NCI-H1105 treated with DMSO at 0.1 percent for 48 hours (cell line): ENCODE measurements around the gene ARHGAP23.
A peak's percentile ranks its signal among the peaks of the same experiment; 100 is the strongest.
"Not testable (repeated sequence)": the region's sequence is repeated elsewhere in the genome, so short reads cannot be mapped to it uniquely, and the experiment has no call there.

Experiments
- DNase-seq: peaks from one replicate; lab custom pipeline; 2025; lab: John Stamatoyannopoulos, UW

Gene ARHGAP23

DNA sequence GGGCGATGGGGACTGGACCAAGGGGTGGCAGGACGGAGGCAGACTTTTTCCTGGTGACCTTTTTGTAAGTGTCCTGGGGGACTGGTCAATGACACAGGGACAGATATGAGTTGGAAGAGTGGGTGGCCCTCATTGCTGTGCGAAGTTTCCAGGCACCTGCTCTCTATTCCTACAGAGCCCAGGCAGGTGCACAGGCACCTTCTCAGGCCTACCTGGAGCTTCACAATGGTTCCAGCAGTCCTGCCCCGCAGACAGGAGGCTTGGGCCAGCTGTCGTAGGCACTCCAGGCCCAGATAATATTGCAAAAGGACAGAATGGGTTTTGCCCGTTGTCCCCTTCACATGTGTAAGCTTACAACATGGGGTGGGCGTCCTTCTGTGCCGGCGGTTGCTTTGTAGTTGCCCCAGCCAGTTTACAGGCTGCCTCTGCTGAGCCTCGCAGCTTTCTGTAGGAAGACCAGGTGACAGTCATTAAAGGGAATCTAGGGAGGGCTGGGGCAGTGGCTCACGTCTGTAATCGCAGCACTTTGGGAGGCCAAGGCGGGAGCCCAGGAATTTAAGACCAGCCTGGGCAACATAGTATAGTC lies 84.3 kb downstream of the ARHGAP23 start:
- DNase-seq: no peak

DNA sequence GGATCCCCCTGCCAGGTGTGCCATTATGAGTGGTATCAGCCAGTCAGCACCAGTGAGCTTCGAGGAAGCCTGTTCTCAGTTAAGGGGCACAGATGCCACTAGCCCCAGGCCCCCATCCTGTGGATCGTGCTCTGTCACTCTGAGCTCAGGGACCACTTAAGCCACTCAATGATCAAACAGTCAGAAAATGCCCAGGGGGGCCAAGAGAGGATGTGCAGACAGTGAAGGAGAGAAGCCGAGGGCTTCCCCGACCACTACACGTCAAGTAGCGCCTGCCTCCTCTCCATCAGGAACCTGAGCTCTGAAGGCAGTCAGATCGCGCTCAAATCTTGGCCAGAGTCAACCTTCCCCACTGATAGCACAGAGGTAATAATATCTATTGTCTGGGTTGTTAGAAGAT lies 98.3 kb downstream of the ARHGAP23 start:
- not testable (repeated sequence) for DNase-seq

DNA sequence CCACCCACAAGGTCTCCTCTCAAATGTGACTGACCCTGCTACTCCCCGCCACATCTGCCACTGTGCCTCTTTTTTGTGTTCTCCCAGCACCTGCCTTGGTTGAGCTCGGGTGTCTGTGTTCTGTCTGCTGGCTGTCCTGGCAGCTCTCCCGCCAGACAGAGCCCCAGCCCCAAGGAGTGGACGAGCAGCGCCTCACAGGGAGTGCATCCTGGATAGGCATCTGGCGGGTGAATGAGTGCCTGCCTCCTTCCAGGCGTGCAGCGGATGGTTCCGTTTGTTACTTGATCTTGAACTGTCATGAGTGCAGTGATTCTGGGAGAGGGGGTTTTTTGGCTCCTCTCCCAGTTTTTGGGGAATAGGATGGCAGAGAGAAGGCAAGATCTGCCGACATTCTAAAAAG lies 99.9 kb downstream of the ARHGAP23 start:
- peak; percentile 31 for DNase-seq

DNA sequence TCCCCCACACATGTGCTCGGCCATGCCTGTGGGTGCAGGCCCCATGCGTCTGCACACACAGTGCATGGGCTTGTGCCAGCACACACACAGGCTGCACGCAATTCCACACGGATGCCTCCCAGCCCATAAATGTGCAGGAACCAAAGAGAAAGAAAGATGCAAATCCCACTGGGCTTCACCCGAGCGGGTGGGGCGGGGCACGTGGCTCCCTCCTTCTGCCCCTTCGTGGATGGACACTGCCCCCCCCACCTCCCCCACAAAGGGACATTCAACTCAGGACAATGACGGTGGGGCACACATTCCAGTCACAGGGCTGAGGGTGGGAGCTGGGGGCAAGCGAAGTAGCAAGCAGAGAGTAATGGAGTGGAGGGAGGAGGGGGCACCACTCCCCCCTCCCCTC lies 102.6 kb downstream of the ARHGAP23 start:
- not testable (repeated sequence) for DNase-seq

DNA sequence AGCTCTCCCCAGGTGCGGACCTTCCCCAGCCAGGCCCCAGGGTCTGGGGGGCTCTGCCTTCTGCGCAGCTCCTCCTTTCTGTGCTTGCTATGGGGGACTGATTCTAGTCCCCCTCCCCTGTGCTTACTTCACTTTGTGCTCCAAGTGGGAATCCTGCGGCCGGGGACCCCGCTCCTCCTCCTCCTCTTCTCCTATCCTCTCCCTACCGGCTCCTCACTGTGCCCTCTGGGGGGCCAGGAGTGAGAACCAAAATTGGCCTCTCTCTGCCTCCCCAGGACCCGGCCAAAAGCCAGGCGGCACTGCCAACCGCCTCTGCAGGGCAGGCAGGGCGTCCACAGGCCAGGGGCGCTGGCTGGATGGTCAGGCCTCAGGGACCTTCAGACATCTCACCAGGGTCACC lies 103.5 kb downstream of the ARHGAP23 start:
- not testable (repeated sequence) for DNase-seq

DNA sequence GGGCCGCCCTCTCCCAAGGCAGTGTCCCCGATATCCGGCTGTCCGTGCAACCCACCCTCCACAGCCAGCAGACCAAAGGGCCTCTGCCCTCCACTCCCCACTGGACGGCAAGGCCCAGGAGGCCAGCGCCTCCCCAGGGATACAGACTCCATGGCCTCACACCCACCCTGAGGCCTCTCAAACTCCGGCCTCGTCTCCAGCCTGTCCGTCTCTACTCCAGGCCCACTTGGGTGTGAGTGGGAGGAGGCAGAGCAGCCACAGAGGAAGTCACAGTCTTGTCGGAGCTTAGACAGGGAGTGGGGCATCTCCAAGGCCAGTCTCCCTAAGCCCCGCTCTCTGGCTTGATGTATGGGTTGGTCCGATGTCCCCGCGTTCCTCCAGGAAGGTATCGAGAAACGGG lies 104.2 kb downstream of the ARHGAP23 start:
- DNase-seq: no peak

DNA sequence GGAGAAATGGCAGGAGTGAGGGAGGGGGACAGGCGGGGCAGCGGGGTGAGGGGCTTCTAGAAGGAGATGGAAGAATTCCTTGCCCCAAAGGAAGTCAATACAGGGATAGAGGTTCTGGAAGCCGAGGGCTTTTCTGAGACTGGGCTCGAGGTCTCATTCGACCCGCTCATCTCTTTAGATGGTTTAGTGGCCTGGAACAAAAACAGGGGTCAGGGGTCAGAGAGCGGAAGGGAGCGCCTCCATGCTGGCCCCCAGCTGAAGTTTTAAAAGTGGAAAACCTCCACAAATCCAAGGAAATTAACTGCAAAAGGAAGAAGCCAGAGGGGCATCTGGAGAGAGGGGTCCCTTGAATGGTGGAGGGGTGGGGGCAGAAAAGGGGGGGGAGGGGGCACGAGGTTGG lies 105.0 kb downstream of the ARHGAP23 start:
- no peak for DNase-seq

DNA sequence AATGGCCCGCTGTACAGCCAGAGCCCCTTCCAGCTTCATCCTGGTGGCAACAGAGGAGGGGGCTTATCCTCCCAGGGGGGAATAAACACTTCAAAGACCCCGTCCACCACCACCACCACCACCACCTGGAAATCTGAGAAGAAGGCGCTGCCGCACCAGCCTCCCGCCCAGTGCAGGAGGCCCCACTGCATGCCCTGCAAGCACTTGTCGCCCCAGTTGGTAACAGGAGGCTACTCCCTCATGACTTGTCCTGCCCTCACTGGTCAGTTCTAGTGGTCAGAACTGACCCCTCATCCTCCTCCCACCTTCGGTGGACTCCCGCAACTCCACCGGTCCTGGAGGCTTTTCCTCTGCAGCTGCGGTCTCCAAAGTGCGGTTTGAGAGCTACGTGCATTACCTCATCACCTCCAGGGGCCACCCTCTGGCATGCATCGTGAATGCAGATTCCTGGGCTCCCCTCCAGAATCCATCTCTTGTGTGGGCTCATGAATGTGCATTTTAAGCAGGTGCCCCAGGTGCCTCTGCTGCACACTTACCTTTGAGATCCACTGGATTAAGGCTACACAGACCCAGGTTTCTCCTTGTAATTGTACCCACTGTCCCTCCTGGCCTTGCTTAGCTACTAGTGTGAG lies 105.7 kb downstream of the ARHGAP23 start:
- no peak for DNase-seq

DNA sequence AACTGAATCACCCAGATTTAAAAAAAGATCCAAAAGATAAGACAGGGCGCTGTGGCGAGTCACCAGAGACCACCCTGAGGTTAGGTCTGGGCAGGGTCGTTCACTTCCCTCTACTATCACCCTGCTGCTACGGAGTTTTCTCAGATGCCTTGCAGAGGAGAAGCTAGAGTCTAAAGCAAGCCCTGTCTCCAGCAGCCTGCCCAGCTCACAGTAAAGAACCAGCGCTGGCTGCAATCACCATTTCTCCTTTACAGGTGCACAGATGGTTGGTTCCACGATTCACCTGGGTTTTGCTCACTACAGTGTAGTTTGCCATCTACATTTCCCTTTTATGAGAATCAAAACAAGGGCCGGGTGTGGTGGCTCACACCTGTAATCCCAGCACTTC lies 106.2 kb downstream of the ARHGAP23 start:
- DNase-seq: no peak

DNA sequence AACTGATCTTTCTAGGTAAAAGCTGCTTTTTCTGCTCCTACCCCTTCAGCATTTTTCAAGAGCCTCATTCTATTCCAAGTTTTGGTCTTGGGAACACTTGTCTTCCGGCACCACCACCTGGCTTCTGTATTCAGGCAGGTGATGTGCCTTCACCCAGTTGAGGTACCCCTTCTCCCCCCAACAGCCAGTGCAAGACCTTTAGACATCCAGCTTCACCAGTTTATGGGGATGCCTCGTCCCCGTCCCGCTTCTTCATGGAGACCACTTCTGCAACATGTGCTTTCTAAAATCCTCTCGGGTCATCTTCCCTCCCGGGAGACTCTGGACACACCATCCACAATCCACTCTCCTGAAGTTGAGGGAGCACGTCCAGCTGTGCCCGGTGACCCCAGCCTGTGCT lies 107.6 kb downstream of the ARHGAP23 start:
- no peak for DNase-seq

DNA sequence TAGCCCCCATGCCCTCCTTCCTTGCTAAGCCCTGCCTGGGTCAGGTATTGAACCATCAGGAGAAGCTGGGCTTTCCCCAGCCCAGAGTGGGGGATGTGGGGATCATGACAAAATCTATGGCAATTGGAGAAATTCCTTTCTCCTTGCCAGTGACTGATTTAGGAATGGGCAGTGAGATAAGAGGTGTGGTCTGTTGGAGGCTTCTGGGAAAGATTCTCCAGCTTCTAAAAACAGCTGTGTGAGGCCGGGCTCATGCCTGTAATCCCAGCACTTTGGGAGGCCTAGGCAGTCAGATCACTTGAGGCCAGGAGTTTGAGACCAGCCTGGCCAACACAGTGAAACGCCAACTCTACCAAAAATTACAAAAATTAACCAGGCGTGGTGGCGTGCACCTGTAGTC lies 108.4 kb downstream of the ARHGAP23 start:
- no peak for DNase-seq

DNA sequence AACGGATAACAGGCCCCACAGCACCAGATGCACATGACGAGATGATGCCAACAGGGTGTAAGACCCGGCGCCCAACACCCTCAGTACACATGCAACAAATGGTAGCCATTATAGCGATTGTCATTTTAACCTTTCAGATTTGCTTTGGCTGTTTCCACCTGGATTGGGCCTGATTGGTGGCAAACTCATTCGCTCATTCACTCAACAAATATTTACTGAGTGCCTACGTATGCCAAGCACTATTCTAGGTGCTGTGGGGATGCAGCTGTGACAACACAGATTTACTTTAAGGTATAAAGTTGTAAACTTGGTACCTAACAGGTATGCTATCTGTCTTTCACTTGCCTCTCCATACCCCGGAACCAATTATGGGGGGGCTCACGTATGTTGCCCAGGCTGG lies 110.6 kb downstream of the ARHGAP23 start:
- peak; percentile 13 for DNase-seq

DNA sequence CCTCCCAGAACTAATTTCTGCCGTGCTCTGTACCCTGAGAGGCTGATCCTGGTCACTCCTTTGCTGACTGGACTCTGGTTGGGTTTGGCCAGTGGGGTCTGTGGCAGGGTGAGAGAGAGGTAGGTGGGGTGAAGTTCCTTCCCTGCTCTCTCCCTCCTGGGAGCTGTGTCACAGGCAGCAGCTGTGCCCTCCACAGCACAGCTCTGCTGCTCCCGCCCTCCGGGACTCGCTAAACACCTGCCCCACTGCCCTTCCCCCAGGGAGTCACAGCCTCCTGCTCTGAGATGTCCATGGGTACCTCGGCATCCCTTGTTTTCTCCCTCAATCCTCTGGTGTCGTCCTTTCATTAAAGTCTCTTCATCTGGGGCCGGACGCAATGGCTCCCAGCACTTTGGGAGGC lies 111.1 kb downstream of the ARHGAP23 start:
- DNase-seq: peak; percentile 32

DNA sequence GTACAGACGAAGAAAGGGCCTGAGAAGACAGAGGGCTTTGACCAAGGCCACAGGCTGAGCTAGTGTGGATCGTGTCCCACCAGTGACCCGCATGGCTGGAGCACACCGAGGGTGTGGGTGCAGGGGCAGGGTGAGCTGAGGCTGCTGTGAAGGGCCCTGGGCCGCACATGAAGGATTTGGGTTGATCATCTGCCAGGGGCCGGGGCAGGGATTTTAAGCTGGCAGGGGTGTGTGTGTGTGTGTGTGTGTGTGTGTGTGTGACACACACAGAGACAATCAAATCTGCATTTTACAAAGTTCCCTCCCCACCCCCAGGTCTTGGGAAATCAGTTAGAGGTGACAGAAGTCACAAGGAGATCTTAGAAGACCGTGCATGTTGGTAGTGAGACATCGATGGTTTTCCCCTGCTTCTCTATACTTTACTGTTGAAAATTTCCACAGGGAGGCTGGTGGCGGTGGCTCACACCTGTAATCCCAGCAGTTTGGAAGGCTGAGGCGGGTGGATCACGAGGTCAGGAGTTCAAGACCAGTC lies 112.3 kb downstream of the ARHGAP23 start:
- DNase-seq: no peak

DNA sequence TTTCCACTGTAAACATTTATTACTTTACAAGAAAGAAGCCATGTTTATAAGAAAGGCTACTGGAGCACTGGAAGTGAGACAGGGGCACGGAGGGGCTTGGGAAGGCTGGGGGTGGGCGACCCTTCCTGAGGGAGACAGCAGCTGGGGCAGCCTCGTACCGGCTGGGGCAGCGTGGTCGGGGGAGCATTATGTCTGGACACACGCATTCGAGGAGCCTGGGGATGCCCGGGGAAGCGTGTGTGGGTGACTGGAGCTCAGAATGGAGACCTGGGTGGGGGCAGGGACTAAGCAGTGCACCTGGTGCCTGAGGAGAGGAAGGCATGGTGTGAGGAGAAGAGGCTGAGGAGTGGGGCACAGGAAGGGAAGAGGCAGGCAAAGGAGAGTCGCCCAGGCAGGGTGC lies 113.0 kb downstream of the ARHGAP23 start:
- peak; percentile 54 for DNase-seq

DNA sequence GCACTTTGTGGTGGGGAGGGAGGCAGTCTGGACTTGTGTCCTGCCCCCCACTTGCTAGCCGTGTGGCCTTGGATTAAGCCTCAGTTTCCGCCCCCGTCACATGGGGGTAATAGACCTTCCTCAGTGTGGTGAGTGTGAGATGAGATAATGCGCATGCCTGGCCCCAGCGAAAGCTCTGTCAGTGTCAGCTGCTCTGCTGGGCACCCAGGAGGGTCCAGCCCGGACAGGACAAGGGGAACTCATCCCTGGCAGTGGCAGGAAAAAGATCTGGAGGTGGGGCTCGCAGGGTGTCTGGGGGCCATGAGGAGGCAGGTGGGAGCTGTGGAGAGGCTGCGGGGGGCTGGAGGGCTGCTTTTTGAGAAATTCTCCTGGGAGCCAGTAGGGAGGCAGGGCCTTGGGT lies 114.0 kb downstream of the ARHGAP23 start:
- DNase-seq: no peak

DNA sequence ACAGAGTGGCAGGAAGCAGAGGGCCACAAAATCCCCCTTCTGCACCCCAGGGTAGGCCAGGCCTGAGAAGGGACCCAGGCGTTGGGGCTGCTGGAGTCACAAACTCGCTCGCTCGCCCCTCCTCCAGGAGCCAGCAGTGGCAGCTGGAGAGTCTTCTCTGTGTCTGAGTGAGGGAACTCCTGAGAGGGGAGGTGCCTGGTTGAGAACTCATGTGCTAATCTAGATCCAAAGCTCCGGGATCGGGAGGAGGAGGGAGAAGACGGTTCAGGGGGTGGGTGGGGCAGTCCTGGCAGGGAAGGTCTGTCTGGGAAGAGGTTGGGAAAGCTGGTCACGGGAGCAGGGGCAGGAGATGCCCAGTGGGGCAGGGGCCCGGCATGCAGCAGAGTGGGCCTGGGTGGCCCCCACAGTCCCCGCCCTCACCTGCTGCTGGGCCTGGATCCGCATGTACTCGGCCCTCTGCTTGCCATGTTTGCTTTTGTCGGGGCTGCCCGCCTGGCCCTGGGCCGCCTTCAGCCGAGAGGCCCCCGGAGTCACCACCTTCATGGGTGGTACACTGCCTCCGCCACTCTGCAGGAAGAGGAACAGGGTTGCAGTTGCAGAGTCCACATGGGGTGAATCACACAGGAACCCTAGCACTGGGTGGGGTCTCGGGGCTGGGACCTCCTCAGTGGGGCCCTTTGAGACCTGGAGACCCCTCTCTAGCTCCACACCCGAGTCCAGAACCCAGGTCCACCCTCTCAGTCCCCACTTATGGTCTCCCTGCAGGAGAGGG lies 115.3 kb downstream of the ARHGAP23 start:
- no peak for DNase-seq

DNA sequence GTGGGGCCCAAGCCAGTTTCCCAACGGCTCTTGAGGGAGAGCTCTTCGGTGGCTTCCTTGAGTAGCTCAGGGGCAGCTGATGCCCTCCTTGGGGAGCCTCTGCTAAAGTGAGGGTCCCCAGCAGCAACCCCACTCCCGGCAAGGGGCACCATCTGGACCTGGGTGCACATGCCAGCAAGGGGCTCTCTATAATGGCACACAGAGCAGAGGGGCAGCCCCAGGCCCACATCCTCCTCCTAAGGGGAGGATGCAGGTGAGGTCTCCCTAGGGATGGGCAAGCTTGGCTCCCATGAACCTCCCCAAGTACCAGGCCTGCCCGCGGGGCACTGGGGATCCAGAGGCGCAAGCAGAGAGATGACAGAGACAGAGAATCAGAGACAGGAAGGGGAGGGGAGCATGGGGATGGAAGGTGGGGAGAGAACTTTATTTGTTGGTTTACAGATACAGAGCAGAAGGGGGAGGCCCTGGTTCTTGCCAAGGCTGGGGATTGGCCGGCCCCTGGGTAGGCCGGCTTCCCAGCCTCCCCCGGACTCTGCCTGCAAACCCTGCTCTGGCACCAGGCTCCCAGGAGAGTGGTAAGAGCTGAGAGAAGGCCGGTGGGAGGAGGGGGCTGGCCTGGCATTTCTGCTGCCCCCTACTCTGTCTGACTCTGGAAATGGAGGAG lies 116.0 kb downstream of the ARHGAP23 start:
- DNase-seq: no peak

DNA sequence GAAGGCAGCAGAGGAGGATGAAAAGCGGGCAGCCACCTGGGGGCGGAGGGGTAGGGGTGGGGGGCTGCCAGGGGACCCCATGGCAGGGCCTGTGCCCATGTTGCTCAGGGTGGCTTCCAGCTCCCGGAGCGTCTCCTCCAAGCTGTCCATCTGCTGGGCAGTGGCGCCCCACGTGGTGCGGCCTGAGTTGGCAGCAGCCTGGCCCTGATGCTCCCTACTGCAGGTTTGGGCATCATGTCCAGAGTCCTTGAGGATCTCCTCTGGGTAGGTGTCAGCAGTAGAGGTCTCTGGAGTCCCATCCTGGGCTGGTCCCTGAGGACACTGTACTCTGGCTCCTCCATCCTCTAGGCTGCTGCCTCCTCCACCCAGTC lies 116.6 kb downstream of the ARHGAP23 start:
- no peak for DNase-seq

DNA sequence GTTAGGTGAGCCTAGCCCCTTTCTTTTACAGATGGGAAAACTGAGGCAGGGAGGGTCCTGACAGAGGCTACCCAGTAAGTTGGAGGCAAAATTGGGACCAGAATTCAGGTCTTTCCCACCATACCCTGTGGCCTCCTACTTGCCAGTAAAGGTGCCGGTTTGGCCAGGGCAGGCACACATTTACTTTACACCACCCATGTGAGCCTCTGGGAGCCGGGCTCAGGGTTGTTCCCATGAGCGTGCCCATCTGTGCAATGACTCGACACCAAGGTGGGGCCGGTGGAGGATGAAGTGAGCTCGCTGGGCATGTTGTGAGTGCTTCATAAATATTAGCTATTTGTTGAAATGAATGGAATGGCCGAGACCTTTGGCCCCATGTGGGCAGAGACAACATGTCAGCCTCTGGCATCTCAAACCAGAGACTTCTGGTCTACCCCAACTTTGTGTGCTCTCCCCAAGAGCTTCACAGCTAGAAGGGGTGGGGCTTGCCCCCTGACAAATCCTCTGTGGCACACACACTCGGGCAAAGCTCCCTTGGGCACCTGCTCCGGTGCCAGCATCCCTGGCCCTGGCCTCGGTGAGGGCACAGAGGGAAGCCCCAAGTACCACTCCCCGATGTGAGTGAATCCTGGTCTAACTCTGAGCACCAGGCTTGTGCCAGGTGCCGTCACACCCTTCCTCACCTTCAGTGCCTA lies 117.4 kb downstream of the ARHGAP23 start:
- no peak for DNase-seq

DNA sequence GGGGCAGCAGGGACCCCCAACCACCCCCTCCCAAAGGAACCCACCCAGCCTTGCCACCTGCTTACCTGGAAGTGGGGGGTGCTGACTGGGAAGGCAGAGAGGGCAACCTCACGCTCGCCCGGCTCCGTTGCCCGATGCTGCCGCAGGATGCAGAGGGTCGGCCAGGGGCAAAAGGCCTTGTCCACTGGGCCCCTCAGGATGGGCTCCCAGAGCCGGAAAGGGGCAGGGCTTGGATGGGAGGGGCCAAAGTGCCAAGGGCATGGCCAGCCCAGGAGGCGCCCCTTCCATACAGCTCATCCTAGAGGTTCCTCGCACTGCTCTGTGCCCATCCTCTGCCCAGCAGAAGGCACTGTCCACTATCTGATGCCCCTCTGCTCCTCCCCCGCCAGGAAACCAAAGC lies 118.1 kb downstream of the ARHGAP23 start:
- no peak for DNase-seq

DNA sequence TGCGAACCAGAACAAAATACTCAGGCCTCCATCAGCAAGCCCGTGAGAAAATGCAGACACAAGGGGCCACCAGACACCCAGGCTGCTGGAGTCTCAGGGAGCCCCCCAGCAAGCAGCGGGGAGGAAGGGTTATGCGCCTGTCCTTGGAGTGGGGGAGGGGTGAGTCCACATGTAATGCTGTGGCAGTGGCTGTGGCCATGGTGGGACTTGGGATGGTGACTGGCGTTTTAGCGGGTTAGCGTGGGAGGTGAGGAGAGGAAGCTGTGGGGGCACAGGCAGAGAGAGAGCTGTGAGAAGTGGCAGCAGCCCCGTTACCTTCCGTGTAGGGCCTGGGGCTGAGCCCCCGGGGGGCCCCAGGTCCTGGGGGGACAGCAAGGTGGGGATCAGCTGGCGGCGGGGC lies 119.2 kb downstream of the ARHGAP23 start:
- no peak for DNase-seq
